BLaER1 treated with 17β-estradiol and CSF1 and Interleukin-3, amounts not matched to agents 10 nM and 100 nM (cell line): ENCODE results near the gene SERPINB6.

Experiments used
- H3K27ac ChIP-seq, 11 experiments: shearing (Covaris generic); formaldehyde crosslinking; 2 replicates each; pipeline ENCODE4 v1.8.1; 2022
- H3K27me3 ChIP-seq, 11 experiments: shearing (Covaris generic); formaldehyde crosslinking; 2 replicates each; pipeline ENCODE4 v1.8.1; 2022
- H3K36me3 ChIP-seq, 11 experiments: shearing (Covaris generic); formaldehyde crosslinking; 2 replicates each; pipeline ENCODE4 v1.8.1; 2022
- H3K4me1 ChIP-seq, 10 experiments: shearing (Covaris generic); formaldehyde crosslinking; 2 replicates each; pipeline ENCODE4 v1.8.1; 2022
- H3K4me2 ChIP-seq, 11 experiments: shearing (Covaris generic); formaldehyde crosslinking; 2 replicates each; pipeline ENCODE4 v1.8.1; 2022
- H3K4me3 ChIP-seq, 10 experiments: shearing (Covaris generic); formaldehyde crosslinking; 2 replicates each; pipeline ENCODE4 v1.8.1; 2022
- H3K9ac ChIP-seq, 11 experiments: shearing (Covaris generic); formaldehyde crosslinking; 2 replicates each; pipeline ENCODE4 v1.8.1; 2022
- H3K9me3 ChIP-seq, 11 experiments: shearing (Covaris generic); formaldehyde crosslinking; replicated peaks in 1 of 11; 2 replicates each; pipeline ENCODE4 v1.8.1; 2022
- H4K20me1 ChIP-seq, 11 experiments: shearing (Covaris generic); formaldehyde crosslinking; 2 replicates each; pipeline ENCODE4 v1.8.1; 2022
- Cebpa-rat ChIP-seq, 11 experiments: shearing (Covaris generic); IDR thresholded peaks; 2 replicates each; pipeline ENCODE4 v1.8.1; 2022

Gene SERPINB6

DNA sequence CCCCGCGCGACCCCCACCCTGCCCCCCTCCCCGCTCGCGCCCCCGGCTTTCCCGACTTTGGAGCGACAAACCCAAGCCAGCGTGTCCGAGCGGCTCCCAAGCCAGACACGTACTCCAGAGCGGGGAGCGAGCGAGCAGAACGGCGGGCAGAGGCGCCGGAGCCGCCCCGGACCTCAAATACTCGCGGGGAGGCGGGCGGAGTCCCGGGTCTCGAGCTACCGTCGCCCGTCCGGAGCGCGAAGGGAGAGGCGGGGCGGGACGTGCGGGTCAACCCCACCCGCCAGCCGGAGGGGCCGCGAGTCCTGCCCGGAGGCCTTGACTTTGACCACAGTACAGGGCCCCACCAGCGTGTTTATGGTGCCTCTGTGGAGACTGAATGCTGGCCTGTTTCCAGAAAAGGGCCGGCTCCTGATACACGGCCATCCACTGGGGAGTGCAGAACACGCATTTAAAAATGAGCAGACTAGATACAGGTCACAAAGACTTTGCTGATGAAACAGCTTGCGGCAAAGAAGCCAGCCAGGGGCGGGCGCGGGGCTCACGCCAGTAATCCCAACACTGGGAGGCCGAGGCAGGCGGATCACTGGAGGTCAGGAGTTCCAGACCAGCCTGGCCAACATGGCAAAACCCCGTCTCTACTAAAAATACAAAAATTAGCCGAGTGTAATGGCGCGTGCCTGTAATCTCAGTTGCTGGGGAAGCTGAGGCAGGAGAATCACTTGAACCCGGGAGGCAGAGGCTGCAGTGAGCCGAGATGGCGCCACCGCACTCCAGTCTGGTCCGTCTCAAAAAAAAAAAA lies at the start of gene SERPINB6:
SERPINB6 (minus strand) TSS at position 148 of the 799 bp plus-strand sequence. CDS start 12,235 bp downstream, outside the sequence.
- Histone ChIP-seq H3K4me3 (peak within 1 kb of the TSS; percentile 53 to 89 (median 66)), H3K27me3 (peaks cover 48 to 100% (median 96%) of the 10 kb centered on the region in 11 experiments), H3K36me3 (peaks cover 0 to 12% (median 0%) of the 10 kb centered on the region in 11 experiments; a peak in 2 of 22 replicates), H3K4me2 (peak within 1 kb of the TSS; percentile 83 to 99 (median 96)), H3K9me3 (peaks cover 0 to 27% (median 17%) of the 10 kb centered on the region in 11 experiments; a peak in 20 of 22 replicates), H3K4me1 (peaks cover 5 to 36% (median 18%) of the 10 kb centered on the region in 10 experiments; a peak in 18 of 20 replicates), H3K27ac (peak within 1 kb of the TSS in 5 of 11 experiments; percentile 35 to 85 (median 72); a peak in 9 of 22 replicates), H3K9ac (peak within 1 kb of the TSS; percentile 33 to 91 (median 60); a peak in 20 of 22 replicates), H4K20me1 (peaks cover 0 to 15% (median 0%) of the 10 kb centered on the region in 11 experiments; a peak in 6 of 22 replicates)
- no peak for TF ChIP-seq Cebpa-rat (IDR thresholded peaks at IDR 0.05)

- H3K9me3 ChIP-seq, result no peaks in the 10 kb centered on the region
- no peaks in the 10 kb centered on the region for H4K20me1 ChIP-seq
- no peak overlapping the region for H3K27ac ChIP-seq
- TF ChIP-seq Cebpa-rat (IDR thresholded peaks at IDR 0.05), result no peak
- peaks cover 0 to 46% (median 33%) of the 10 kb centered on the region in 11 experiments; a peak in 16 of 22 replicates for H3K36me3 ChIP-seq
- 0 out of 22 replicates have a peak overlapping the region, but pooled peaks of 1 of the 11 experiments have one; percentile 19 for H3K9ac ChIP-seq
- H3K4me2 ChIP-seq, result peak overlapping the region in 4 of 11 experiments; percentile 19 to 57 (median 44); a peak in 8 of 22 replicates
- H3K4me1 ChIP-seq, result peaks cover 30 to 55% (median 37%) of the 10 kb centered on the region in 10 experiments
- no peaks in the 10 kb centered on the region for H3K27me3 ChIP-seq
- no peak overlapping the region for H3K4me3 ChIP-seq
These were observed 48.5 kb upstream of the SERPINB6 start for GRCh38 chr6:3019749-3020320.

DNA sequence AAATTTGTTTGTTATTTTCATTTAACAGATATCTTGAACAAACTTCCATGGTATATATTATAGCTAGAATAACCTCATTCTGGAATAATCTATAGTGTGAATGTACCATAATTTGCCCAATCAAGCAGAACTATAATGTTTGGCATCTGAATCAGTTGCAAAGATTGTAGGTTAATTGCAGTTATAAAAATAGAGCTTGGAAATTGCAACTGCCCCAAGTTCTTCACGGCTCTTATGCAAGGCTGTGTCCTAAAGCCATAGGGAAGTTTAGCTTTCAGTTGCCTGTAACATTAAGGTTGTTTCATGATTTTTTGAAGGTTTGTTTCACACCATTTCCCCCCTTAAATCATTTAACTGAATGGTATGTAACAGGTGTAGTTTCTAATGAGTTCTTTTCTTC lies 47.7 kb upstream of the SERPINB6 start:
- Histone ChIP-seq H4K20me1 (no peaks in the 10 kb centered on the region), H3K4me1 (peaks cover 22 to 52% (median 30%) of the 10 kb centered on the region in 10 experiments), H3K4me2 (peak overlapping the region in 4 of 11 experiments; percentile 19 to 57 (median 44); a peak in 7 of 22 replicates), H3K27me3 (no peaks in the 10 kb centered on the region), H3K36me3 (peaks cover 0 to 54% (median 40%) of the 10 kb centered on the region in 11 experiments; a peak in 17 of 22 replicates), H3K9me3 (no peaks in the 10 kb centered on the region), H3K4me3 (no peak overlapping the region), H3K9ac (0 out of 22 replicates have a peak overlapping the region, but pooled peaks of 1 of the 11 experiments have one; percentile 19), H3K27ac (no peak overlapping the region)
- TF ChIP-seq Cebpa-rat (IDR thresholded peaks at IDR 0.05), result no peak

- peaks cover 4 to 10% (median 5%) of the 10 kb centered on the region in 11 experiments for H3K9me3 ChIP-seq
- peaks cover 8 to 65% (median 55%) of the 10 kb centered on the region in 11 experiments for H3K36me3 ChIP-seq
- no peak for TF ChIP-seq Cebpa-rat (IDR thresholded peaks at IDR 0.05)
- no peak overlapping the region for H3K9ac ChIP-seq
- no peaks in the 10 kb centered on the region for H3K27me3 ChIP-seq
- no peaks in the 10 kb centered on the region for H4K20me1 ChIP-seq
- peaks cover 8 to 49% (median 25%) of the 10 kb centered on the region in 10 experiments for H3K4me1 ChIP-seq
- H3K4me2 ChIP-seq, result no peak overlapping the region
- no peak overlapping the region for H3K4me3 ChIP-seq
- no peak overlapping the region for H3K27ac ChIP-seq
These were observed 45.9 kb upstream of the SERPINB6 start for GRCh38 chr6:3017304-3017703.

- no peak overlapping the region for H3K4me2 ChIP-seq
- TF ChIP-seq Cebpa-rat (IDR thresholded peaks at IDR 0.05), result no peak
- no peak overlapping the region for H3K4me3 ChIP-seq
- no peaks in the 10 kb centered on the region for H3K27me3 ChIP-seq
- H3K9me3 ChIP-seq, result peaks cover 10 to 16% (median 11%) of the 10 kb centered on the region in 11 experiments
- no peak overlapping the region for H3K27ac ChIP-seq
- H3K9ac ChIP-seq, result no peak overlapping the region
- no peaks in the 10 kb centered on the region for H4K20me1 ChIP-seq
- peaks cover 1 to 43% (median 18%) of the 10 kb centered on the region in 10 experiments; a peak in 17 of 20 replicates for H3K4me1 ChIP-seq
- peaks cover 15 to 71% (median 61%) of the 10 kb centered on the region in 11 experiments for H3K36me3 ChIP-seq
These were observed 45.3 kb upstream of the SERPINB6 start for GRCh38 chr6:3016473-3017280.

DNA sequence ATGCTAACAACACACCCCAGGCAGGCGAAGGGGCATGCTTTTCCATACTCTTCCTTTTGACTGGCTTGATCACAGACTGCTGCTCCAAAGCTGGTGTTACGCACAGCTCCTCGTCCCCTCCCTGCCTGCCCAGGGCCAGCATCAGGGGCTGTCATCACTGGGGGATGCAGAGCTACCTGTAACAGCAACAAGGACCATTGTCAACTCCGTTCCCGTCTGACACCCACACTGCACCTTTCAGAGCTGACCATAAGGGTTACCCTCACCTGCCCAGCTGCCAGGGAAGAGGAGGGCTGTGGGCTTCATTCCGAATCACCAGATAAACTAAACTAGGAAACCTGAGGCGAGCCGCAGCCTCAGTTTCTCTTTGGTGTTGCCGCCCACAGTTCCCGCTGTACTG lies 43.8 kb upstream of the SERPINB6 start:
- H3K27me3 ChIP-seq, result no peaks in the 10 kb centered on the region
- H3K9ac ChIP-seq, result no peak overlapping the region
- peaks cover 0 to 33% (median 14%) of the 10 kb centered on the region in 10 experiments; a peak in 14 of 20 replicates for H3K4me1 ChIP-seq
- H4K20me1 ChIP-seq, result no peaks in the 10 kb centered on the region
- no peak overlapping the region for H3K27ac ChIP-seq
- no peak for TF ChIP-seq Cebpa-rat (IDR thresholded peaks at IDR 0.05)
- H3K4me2 ChIP-seq, result no peak overlapping the region
- peaks cover 30 to 77% (median 71%) of the 10 kb centered on the region in 11 experiments for H3K36me3 ChIP-seq
- no peak overlapping the region for H3K4me3 ChIP-seq
- H3K9me3 ChIP-seq, result peaks cover 25 to 32% (median 26%) of the 10 kb centered on the region in 11 experiments

DNA sequence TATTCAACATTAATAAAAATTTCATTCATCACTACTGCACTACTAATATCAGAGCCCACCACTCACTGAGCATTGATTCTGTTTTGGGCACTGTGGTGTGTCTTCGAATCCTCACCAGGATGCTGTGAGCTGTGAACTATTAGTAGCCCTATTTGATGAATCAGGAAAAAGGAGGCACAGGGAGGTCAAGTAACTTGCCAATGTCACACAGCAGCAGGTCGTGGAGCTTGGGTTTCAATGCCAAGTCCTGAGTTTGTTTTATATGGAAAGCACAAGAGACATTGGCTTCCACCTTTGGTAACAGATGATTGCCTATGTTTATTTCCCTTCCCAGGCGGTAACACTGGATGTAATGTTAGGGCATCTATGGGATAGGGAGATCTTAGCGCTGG lies 43.3 kb upstream of the SERPINB6 start:
- Histone ChIP-seq H3K4me3 (no peak overlapping the region), H3K9ac (no peak overlapping the region), H3K36me3 (peaks cover 35 to 77% (median 71%) of the 10 kb centered on the region in 11 experiments), H3K4me2 (no peak overlapping the region), H3K27ac (peak overlapping the region in 1 of 11 experiments; percentile 37; a peak in 2 of 22 replicates), H3K9me3 (peaks cover 30 to 36% (median 31%) of the 10 kb centered on the region in 11 experiments), H3K27me3 (no peaks in the 10 kb centered on the region), H4K20me1 (no peaks in the 10 kb centered on the region), H3K4me1 (peaks cover 0 to 30% (median 14%) of the 10 kb centered on the region in 10 experiments; a peak in 14 of 20 replicates)
- no peak for TF ChIP-seq Cebpa-rat (IDR thresholded peaks at IDR 0.05)
